ENCODE measurements around the gene RAB1A. TPM values are rescaled to one million over a fixed set of nuclear protein-coding genes. Genes with fewer than 3 reads are reported as not detected.
A peak's percentile ranks its signal among the peaks of the same experiment; 100 is the strongest.

Gene RAB1A
- total and polyA plus RNA-seq, 9 of the 15 experiments (the other 6 are each of a cell fraction or from before 2014, with no cell fraction given): 43.8 to 163 (median 67.7) TPM

DNA sequence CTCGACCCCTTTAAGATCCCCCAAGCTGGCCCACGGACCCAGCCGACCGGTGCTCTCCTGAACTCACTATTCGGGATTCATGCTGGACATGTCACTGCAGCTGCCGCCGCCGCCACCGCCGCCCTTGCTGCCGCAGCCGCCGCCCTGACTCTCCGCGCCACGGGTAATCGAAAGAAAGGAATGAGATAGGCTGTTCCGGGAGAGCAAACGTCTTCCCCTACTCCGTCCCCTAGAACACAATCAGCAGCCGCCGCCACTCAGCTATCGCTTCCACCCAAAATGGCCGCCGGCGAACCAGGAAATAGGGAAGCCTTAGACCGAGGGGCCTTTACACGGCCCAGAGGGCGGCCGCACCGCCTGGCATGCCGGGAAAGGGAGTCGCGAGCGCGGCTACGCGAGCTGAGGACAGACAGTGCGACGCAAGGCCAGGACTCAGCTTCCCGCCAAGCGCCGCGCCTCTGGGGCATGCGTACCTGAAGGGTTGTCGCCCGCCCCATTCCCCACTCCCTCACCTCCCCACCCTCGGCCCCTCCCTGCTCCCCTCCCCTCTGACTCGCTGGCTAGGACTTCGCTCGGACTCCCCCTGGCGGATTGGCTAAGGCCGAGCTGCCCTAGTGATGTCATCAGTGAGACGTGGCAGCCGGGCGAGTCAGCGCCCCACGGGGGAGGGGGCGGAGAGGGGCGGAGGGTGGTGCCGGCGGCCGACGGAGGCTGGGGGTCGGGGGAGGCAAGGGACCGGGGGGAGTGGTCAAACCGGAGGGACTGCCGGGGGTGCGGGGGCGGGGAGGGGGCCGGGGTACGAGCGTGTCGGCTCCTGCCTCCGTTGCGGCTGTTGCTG lies at the start of gene RAB1A (continued):
- TF ChIP-seq SETDB1 (IDR thresholded peaks at IDR 0.05; ENCODE audit: low read length) (peak; percentile 75), ZNF23 (CRISPR knock-in tag; IDR thresholded peaks at IDR 0.05) (peak; percentile 50; the same call in 1 of the 2 replicates), ZBTB11 (CRISPR knock-in tag; IDR thresholded peaks at IDR 0.05) (peak in 2 of 3 experiments; percentile 10 to 91; a peak in 2 of 6 replicates), CREB1 (IDR thresholded peaks at IDR 0.05) (peak; percentile 96), CREB1 (CRISPR knock-in tag; IDR thresholded peaks at IDR 0.05) (peak; percentile 95), NFIC (IDR thresholded peaks at IDR 0.05) (0 out of 2 replicates have a peak, but pooled peaks have one; percentile 1), BRD4 (IDR thresholded peaks at IDR 0.05) (peak; percentile 79), RBM39 (optimal IDR thresholded peaks at IDR 0.05; ENCODE audit: low read depth, low read length) (no peak), PTTG1 (tag; IDR thresholded peaks at IDR 0.05; ENCODE audit: low read depth) (no peak), RHOXF2B (CRISPR knock-in tag; conservative IDR thresholded peaks at IDR 0.05) (no peak)
- TF ChIP-seq, protein P1, sequence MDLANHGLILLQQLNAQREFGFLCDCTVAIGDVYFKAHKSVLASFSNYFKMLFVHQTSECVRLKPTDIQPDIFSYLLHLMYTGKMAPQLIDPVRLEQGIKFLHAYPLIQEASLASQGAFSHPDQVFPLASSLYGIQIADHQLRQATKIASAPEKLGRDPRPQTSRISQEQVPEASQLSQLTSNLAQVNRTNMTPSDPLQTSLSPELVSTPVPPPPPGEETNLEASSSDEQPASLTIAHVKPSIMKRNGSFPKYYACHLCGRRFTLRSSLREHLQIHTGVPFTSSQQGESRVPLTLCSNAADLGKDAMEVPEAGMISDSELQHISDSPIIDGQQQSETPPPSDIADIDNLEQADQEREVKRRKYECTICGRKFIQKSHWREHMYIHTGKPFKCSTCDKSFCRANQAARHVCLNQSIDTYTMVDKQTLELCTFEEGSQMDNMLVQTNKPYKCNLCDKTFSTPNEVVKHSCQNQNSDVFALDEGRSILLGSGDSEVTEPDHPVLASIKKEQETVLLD (IDR thresholded peaks at IDR 0.05): peak; percentile 91
- TF ChIP-seq, protein P2, sequence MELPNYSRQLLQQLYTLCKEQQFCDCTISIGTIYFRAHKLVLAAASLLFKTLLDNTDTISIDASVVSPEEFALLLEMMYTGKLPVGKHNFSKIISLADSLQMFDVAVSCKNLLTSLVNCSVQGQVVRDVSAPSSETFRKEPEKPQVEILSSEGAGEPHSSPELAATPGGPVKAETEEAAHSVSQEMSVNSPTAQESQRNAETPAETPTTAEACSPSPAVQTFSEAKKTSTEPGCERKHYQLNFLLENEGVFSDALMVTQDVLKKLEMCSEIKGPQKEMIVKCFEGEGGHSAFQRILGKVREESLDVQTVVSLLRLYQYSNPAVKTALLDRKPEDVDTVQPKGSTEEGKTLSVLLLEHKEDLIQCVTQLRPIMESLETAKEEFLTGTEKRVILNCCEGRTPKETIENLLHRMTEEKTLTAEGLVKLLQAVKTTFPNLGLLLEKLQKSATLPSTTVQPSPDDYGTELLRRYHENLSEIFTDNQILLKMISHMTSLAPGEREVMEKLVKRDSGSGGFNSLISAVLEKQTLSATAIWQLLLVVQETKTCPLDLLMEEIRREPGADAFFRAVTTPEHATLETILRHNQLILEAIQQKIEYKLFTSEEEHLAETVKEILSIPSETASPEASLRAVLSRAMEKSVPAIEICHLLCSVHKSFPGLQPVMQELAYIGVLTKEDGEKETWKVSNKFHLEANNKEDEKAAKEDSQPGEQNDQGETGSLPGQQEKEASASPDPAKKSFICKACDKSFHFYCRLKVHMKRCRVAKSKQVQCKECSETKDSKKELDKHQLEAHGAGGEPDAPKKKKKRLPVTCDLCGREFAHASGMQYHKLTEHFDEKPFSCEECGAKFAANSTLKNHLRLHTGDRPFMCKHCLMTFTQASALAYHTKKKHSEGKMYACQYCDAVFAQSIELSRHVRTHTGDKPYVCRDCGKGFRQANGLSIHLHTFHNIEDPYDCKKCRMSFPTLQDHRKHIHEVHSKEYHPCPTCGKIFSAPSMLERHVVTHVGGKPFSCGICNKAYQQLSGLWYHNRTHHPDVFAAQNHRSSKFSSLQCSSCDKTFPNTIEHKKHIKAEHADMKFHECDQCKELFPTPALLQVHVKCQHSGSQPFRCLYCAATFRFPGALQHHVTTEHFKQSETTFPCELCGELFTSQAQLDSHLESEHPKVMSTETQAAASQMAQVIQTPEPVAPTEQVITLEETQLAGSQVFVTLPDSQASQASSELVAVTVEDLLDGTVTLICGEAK (IDR thresholded peaks at IDR 0.05): peak; percentile 60
- TF ChIP-seq, protein P2 (CRISPR knock-in tag; IDR thresholded peaks at IDR 0.05): no peak

Measured in K562 (cell line).